ENCODE measurements around the gene BRIP1.
A peak's percentile ranks its signal among the peaks of the same experiment; 100 is the strongest.
"Not testable (repeated sequence)": the region's sequence is repeated elsewhere in the genome, so short reads cannot be mapped to it uniquely, and the experiment has no call there.

Gene BRIP1

GRCh38 chr17:61695779-61696337 is 167.5 kb downstream of the BRIP1 start:
- DNase-seq (ENCODE audit: low spot score) = no peak

- no peak for DNase-seq (ENCODE audit: low spot score)
Measured at GRCh38 chr17:61694095-61694494, 169.2 kb downstream of the BRIP1 start.

GRCh38 chr17:61689610-61690180 is 173.6 kb downstream of the BRIP1 start:
- DNase-seq (ENCODE audit: low spot score) = peak; percentile 8

- DNase-seq (ENCODE audit: low spot score) = no peak
Measured at GRCh38 chr17:61687769-61688168, 175.6 kb downstream of the BRIP1 start.

- no peak for DNase-seq (ENCODE audit: low spot score)
Measured at GRCh38 chr17:61686113-61686512, 177.2 kb downstream of the BRIP1 start.

GRCh38 chr17:61684818-61685217 is 178.5 kb downstream of the BRIP1 start:
- no peak for DNase-seq (ENCODE audit: low spot score)

GRCh38 chr17:61684172-61684571 is 179.2 kb downstream of the BRIP1 start:
- no peak for DNase-seq (ENCODE audit: low spot score)

- no peak for DNase-seq (ENCODE audit: low spot score)
Measured at GRCh38 chr17:61683466-61683865, 179.9 kb downstream of the BRIP1 start.

GRCh38 chr17:61680921-61681320 is 182.4 kb downstream of the BRIP1 start:
- no peak for DNase-seq (ENCODE audit: low spot score)

- no peak for DNase-seq (ENCODE audit: low spot score)
Measured at GRCh38 chr17:61678339-61678738, 185.0 kb downstream of the BRIP1 start.

GRCh38 chr17:61677150-61677811 is 186.0 kb downstream of the BRIP1 start:
- not testable (repeated sequence) for DNase-seq (ENCODE audit: low spot score)

GRCh38 chr17:61676522-61676921 is 186.8 kb downstream of the BRIP1 start:
- DNase-seq (ENCODE audit: low spot score) = not testable (repeated sequence)

GRCh38 chr17:61674609-61675008 is 188.7 kb downstream of the BRIP1 start:
- not testable (repeated sequence) for DNase-seq (ENCODE audit: low spot score)

- not testable (repeated sequence) for DNase-seq (ENCODE audit: low spot score)
Measured at GRCh38 chr17:61673019-61673897, 190.1 kb downstream of the BRIP1 start.

GRCh38 chr17:61672140-61672539 is 191.2 kb downstream of the BRIP1 start:
- DNase-seq (ENCODE audit: low spot score) = no peak

GRCh38 chr17:61670691-61671090 is 192.6 kb downstream of the BRIP1 start:
- no peak for DNase-seq (ENCODE audit: low spot score)

- no peak for DNase-seq (ENCODE audit: low spot score)
Measured at GRCh38 chr17:61669522-61669921, 193.8 kb downstream of the BRIP1 start.

GRCh38 chr17:61668486-61668885 is 194.8 kb downstream of the BRIP1 start:
- DNase-seq (ENCODE audit: low spot score) = no peak

GRCh38 chr17:61666406-61667088 is 196.8 kb downstream of the BRIP1 start:
- DNase-seq (ENCODE audit: low spot score) = not testable (repeated sequence)

- DNase-seq (ENCODE audit: low spot score) = no peak
Measured at GRCh38 chr17:61663310-61663709, 200.0 kb downstream of the BRIP1 start.

GRCh38 chr17:61662741-61663140 is 200.6 kb downstream of the BRIP1 start:
- no peak for DNase-seq (ENCODE audit: low spot score)

- no peak for DNase-seq (ENCODE audit: low spot score)
Measured at GRCh38 chr17:61662186-61662585, 201.1 kb downstream of the BRIP1 start.
